GM18861 (cell line): ENCODE results near the gene TMEM131.
"Not testable (repeated sequence)": the region's sequence is repeated elsewhere in the genome, so short reads cannot be mapped to it uniquely, and the experiment has no call there.

Experiments
- ATAC-seq: cut with Tn5 transposase; IDR thresholded peaks from one replicate; pipeline ENCODE4 v1.9.1; 2021; ENCODE audit not compliant: unreplicated experiment

The TMEM131 gene

DNA sequence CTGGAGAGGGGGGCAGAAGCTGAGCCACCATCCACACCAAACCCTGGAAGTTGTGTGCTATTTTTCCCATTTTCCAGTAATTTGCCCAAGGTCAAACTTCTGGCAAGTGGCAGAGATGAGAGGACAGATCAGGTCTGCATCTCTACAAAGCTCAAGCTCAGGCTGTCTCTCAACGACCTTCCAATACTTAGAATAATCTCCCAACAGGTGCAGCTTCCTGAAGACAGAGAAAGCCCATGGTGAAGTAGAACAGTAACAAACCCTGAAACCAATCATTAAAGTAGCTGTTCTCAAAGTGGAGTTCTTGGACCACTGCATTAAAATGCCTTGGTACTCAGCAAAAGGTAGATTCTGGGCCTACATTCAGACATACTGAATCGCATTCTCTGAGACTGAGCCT, 37.6 kb downstream of the TMEM131 start:
- no peak for ATAC-seq

DNA sequence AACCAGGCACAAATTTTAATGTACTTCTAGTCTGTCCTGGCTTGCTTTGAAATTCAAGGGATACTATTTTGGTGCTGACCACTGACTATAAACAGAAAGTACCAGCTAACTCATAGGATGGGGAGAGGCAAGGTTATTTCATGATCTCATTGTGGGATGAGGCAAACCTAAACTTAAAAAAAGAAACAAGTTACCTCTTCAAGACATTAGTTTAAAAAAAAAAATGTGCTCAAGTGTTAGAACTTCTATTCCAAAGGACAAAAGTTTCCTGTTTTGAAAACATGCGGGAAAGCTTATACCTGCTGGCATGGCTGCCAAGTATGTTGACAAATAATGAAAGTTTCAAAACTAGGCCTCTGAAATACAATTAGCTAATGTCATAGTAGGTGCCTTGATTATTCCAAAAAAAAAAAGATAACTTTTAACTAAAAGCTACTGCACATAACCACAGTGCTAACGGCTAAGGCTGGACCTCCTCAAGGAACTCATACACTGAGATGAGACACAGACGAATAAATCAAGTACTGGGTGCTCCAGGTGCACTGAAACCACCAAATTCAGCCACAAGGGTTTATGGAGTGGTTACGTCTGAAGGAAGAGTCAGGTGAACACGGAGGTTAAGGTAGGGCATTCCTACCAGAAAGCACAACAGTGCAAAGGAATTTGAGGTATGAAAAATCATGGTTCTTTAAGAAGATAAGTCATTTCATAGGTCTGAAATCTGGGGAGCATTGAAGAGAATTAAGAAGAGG, 38.1 kb downstream of the TMEM131 start:
- ATAC-seq = no peak

DNA sequence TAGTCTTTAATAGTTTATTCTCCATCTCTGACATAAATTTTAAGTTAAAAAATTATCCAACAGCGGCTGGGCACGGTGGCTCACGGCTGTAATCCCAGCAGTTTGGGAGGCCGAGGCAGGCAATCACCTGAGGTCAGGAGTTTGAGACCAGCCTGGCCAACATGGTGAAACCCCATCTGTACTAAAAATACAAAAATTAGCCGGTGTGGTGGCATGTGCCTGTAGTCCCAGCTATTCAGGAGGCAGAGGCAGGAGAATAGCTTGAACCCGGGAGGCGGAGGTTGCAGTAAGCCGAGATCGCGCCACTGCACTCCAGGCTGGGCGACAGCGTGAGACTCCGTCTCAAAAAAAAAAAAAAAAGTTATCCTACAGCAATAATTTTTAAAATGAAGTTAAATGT, 39.0 kb downstream of the TMEM131 start:
- ATAC-seq = not testable (repeated sequence)

DNA sequence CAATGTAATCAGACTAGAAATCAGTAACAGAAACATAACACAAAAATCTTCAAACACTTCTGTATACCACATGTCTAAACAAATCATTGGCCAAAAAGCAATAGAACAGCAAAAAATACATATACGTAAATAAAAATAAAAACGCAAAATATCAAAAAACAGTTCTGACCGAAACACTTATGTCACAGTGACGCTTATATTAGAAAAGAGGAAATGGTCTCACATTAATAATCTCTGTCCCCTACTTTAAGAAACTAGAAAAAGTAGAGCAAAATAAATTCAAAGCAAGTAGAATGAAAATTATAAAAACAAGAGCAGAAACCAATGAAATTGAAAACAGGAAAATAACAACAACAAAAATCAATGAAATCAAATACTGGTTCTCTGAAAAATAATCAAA, 41.9 kb downstream of the TMEM131 start:
- no peak for ATAC-seq

DNA sequence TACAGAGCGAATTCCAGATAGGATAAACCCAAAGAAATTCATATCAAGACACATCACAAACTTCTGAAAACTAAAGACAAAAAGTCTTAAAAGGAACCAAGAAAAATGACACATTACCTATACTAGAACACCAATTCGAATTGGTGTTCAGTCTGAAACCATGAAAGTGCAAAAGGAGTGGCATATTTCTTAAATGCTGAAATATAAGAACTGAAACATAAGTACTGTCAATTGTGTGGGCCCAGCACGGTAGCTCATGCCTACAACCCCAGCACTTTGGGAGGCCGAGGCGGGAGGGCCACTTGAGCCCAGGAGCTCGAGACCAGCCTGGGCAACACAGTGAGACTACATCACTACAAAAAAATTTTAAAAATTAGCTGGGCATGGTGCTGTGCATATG, 43.4 kb downstream of the TMEM131 start:
- ATAC-seq = no peak

DNA sequence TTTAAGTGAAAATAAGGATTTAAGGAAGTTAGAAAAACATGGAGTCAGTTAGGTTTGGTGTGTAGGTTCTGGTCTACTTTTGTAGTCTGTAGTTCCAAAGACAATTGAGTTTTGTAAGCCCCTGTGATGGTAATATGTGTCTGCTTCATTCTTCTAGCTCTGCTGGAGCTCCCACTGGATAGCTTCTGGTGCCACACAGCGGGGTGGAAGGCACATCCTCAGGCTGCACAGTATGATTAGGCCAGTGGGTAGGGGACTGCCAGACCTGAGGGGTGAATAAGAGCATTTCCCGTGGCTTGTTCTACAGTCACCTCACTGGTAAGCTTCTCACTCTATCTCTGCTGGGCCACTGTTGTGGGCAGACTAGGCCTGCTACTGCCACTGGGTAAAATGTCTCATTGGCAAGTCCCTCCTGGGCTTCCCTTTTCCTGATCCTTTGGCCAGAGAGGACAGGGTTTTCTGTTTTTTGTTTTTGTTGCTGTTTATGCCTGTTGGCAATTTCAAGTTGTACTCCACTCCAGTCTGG, 44.5 kb downstream of the TMEM131 start:
- no peak for ATAC-seq

DNA sequence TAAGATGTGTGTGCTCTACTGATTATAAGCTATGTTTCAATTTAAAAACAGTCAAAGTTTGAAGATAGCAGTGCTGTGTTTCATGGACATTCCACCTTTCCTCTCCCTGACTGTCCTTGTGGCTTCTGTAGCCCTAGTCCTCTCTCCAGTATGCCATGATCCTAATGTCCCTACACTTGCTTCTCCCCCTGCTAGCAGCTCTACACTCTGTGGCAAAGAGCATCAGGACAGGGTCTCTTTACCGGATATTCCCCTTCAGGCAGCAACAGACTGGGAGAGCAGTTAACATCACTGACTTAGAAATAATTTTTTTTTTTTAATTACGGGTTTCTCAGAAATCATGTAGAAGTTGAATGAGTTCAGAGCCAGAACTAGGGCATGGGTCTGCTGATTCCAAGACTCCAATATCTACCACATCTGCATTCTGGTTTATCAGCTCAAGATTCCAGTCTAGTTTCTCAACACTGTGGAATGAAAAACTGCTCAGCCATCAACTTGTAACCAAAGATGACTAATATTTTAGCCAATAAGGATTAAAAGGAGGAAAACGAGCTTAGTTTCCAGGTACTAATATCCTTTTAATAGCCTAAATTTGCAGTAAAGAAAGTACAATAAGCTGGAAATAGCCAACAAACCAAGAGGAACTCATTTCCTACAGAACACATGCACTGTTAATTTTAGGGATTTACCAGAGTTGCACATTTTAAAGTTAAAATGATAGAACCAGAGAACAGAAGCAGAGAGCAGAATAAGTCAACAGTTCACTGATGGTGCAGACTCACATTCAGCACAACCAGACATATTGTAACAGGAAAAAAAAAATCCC, 45.2 kb downstream of the TMEM131 start:
- no peak for ATAC-seq

DNA sequence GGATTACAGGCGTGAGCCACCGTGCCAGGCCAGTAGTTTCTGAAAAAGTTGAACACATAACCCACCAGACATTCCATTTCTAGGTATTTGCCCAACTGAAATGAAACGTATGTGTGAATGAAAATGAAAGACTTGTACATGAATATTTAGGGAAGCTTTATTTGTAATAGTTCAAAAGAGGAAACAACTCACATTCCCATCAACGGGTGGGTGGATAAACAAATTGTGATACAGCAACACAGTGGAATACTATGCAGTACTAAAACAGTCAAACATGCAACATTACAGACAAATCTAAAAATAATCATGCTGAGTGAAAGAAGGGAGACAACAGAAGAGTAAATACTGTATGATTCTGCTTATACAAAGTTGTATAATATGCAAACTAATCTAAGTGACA, 46.8 kb downstream of the TMEM131 start:
- no peak for ATAC-seq

DNA sequence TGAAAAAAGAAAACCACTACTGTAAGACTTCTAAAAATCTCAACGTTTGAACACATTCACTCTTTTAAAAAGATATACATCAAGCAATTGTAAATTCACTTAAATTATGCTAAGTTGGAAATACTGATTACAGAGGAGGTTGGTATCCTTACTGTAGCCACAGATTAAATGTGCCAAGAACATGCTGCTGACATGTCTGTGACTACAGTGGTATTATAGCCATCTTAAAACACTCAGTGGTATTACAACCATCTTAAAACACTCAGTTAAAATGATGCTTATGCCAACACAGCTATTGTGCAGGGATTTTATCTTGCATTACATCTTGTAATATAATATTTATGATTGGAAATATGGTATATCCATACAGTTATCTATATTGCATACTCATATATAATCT, 50.0 kb downstream of the TMEM131 start:
- no peak for ATAC-seq

DNA sequence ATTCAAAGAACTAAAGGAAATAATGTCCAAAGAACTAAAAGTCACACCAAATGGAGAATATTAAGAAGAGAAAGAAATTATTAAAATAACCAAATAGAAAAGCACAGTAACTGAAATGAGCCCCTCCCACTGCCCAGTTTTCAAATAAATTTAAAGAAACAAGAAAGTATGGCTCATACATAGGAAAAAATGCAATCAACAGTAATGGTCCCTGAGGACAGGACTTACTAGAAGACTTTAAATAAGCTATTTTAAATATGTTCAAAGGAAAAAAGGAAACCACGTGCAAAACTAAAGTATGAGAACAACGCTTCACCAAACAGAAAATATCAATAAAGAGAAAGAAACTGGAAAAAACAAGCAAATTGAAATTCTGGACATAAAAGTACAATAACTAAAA, 58.9 kb downstream of the TMEM131 start:
- ATAC-seq = no peak

DNA sequence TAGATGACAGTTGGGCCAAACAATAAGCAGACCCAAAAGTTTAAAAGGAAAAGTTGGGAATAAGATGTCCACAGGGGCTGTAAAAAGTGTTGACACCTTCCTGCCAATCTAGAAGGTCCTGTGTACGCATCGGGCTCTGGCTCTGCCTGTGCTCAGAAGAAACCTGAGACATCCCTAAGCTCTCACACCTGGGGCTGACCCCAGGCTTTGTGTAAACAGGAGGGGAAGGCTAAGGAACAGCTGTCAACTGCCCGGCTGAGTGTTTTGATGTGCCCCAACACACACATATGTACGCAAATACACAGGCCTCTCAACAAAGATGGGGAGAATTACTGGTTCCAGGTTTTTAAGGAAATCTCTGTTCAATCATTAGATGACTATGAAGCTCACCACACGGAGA, 59.5 kb downstream of the TMEM131 start:
- no peak for ATAC-seq

DNA sequence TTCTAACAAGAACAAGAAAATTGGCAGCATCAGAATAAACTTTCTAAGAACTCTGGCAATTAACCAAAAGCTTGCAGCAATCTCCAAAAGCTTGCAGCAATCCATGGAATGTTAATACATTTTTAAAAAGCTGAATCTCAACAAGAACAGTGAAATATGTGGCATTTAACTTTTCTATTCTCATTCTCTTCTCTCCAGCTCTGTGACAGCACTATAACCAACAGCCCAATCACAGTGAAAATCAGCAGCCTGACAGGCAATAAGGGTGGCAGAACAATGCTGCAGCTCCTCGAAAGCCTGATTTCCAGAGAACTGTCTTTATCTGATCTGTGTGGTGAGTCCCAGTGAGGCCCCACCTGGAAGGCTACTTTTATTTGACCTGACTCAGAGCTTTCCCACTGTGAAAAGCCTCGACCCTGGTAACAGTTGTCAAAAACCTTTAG, 60.0 kb downstream of the TMEM131 start:
- no peak for ATAC-seq

DNA sequence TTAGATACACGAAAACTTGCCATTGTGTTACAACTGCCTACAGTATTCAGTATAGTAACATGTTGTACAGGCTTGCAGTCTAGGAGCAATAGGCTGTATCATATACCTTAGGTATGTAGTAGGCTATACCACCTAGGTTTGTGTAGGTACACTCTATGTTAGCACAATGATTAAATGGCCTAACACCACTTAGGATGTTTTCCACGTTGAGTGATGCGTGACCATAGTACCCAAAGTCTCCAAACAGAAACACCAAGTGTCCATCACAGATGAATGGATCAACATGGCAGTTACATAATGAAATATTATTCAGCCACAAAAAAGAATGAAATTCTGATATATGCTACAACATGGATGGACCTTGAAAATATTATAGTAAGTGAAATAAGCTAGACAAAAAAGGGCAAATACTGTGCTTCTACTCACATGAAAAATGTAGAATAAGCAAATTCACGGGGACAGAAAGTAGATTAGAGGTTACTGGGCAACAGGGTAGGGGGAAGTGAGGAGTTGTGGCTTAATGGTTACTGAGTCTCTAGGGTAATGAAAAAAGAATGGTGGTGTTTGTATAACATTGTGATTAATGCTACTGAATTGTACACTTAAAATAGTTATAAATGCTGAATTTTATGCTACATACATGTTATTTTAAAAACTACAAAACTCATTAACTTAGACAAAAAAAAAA, 62.6 kb downstream of the TMEM131 start:
- ATAC-seq = peak; percentile 51

DNA sequence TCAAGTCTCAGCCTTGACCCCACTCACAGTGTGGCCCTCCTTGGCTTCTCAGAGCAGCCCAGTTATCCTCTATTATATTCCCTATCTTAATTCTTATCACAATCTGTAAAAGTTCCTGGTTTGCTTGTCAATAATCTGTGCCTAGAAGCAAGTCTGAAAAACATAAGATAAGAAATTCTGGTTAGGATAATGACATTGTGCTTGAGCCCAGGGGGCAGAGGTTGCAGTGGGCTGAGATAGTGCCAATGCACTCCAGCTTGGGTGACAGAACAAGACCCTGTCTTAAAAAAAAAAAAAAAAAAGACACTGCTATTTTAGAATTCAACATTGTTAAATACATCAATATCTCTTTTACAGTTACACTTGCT, 63.9 kb downstream of the TMEM131 start:
- no peak for ATAC-seq

DNA sequence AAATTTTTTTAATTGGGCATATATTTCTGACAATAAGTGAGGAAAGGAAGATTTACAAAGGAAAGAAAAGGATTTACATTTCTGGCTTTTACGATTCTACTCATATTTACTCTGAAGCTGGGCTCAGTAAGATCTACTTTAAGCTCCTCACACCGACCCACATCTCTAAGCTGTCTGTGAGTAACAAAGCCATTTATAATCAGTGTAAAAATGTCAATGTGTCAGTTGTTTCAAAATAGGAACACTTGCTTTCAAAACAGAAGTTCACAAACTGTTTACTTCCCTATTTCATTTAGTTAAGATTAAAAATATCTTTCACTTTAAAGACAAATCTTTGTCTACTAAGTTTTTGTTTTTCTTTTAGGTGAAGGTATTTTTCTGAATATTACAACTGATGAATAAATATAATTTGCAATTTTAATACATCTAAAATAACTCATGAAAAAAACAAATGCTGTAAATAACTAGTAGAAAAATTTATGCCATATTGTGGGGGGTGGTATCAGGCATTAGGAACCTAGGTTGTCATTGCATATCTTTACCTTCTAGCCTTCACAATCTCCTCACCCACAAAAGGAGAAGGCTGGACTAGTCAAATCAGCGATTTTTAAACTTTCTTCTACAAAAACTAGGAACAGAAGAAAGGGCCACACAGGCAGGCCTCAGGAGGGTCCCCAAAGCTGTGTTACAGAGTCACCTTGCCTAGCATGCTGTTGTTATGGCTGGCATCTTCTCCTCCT, 64.5 kb downstream of the TMEM131 start:
- no peak for ATAC-seq

DNA sequence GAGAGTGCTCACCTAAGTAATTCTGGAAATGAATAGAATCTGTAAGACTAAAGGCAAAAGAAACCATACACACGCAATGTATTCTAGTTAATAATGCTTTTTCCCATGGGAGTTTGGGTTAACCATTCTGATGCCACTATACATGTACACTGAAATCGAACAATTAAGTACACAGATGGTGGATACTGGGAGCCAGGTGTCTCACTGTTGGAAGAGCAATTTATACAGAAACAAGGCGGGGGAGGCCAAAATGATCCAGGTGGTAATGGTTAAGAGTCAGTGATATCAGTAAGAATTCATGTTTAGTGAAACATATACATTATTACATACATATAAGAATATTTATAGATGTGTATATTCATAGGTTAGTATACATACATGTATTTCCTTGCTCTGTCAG, 67.2 kb downstream of the TMEM131 start:
- no peak for ATAC-seq

DNA sequence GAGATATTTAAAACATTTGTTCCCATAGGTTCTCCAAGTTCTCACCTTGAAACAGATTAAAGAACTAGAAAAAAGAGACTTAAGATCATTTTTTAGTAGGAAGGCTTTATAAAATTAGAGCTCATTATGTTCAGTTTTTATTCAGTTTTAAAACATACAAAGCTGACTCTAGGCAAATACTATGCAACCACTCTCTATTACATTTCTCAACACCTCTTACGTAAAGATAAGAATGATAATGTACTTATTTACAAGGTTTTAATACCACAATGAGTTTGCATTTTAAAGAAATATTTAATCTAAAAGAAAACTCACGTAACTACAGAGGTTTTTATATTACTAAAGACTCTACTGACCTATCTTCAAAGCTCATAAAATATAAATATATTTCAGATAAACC, 68.8 kb downstream of the TMEM131 start:
- no peak for ATAC-seq

DNA sequence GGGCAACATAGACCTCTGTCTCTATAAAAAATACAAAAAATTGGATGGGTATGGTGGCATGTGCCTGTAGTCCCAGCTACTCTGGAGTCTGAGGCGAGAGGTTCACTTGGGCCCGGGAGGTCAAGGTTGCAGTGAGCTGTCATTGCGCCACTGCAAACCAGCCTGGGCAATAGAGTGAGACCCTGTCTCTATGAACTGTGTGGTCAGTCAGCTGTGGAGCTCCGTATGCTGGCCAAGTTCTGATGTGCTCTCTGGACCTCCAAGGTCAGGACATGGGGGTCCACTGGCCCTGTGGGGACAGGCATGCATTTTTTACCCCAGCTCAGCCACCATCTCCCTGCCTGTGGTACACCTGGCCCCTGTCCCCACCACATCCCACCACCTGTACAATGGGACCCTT, 71.6 kb downstream of the TMEM131 start:
- ATAC-seq = no peak

DNA sequence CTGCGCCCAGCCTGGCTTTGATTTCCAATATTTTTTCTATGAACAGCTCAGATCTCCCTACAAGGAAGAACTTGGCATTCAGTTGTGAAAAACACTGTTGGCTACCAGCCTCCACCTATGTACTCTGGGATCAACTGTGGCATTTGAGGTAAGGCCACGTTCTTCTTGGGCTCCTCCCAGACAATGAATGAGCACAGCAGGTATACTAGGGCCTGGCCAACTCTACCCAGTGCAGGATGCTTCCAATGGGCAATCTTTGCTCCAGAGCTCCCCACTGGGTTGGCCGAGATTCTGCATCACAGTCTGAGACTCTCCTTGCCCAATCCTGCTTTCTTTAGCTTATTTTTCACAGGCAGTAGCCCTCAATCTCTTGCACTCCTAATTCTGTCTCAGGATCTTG, 75.9 kb downstream of the TMEM131 start:
- ATAC-seq = no peak

DNA sequence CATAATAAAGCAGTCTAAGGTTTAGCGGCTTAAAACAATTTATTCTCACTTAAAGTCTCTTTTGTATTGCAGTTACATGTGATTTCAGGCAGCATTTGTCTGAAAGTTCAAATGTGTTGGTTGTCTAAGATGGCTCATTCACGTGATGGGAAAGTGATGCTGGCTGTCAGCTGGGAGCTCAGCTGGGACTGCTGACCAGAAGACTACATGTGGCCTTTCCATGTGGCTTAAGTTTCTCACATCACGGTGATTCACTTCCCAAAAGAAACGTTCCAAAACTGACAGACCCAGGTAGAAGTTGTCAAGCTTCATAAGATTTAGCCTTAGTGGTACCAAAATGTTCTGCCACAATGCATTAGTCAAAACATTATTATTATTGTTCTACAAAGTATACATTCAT, 76.9 kb downstream of the TMEM131 start:
- no peak for ATAC-seq

DNA sequence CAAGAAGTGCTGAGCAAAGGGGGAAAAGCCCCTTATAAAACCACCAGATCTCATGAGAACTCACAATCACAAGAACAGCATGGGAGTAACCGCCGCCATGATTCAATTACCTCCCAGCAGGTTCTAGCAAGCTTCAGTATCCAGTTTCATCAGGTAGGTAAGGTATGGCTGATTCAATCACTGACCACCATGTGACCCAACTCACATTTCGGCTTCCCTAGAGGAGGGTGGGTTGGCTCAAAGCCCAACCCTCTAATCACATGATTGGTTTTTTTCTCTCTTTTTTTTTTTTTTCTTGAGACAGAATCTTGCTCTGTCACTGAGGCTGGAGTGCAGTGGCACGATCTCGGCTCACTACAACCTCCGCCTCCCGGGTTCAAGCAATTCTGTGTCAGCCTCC, 78.1 kb downstream of the TMEM131 start:
- not testable (repeated sequence) for ATAC-seq
